ENCODE data around the gene ENPP7. TPM values are rescaled to one million over a fixed set of nuclear protein-coding genes. Genes with fewer than 3 reads are reported as not detected.
A peak's percentile ranks its signal among the peaks of the same experiment; 100 is the strongest.

Gene ENPP7
- 1 to 10 TPM; 2.4 to 6.0 (median 2.4) TPM for polyA plus RNA-seq (ENCODE audit: insufficient read length in 3 of 3)

GRCh38 chr17:79730769-79731483 is at the start of gene ENPP7:
TSS of gene ENPP7 (plus strand) at chr17:79730943. CDS start at chr17:79731140, 197 bp downstream.
- DNase-seq (ENCODE audit: low read depth in 3 of 3, low spot score in 2 of 3) = no peak

- no peak for DNase-seq (ENCODE audit: low read depth in 3 of 3, low spot score in 2 of 3)
These were observed 49.6 kb upstream of the ENPP7 start for GRCh38 chr17:79681101-79681621.

- DNase-seq (ENCODE audit: low read depth in 3 of 3, low spot score in 2 of 3) = no peak
These were observed 49.0 kb upstream of the ENPP7 start for GRCh38 chr17:79681628-79682261.

- DNase-seq (ENCODE audit: low read depth in 3 of 3, low spot score in 2 of 3) = no peak
These were observed 47.4 kb upstream of the ENPP7 start for GRCh38 chr17:79683365-79683764.

GRCh38 chr17:79684132-79684985 is 46.4 kb upstream of the ENPP7 start:
- DNase-seq (ENCODE audit: low read depth in 3 of 3, low spot score in 2 of 3) = no peak

- DNase-seq (ENCODE audit: low read depth in 3 of 3, low spot score in 2 of 3) = no peak
These were observed 45.6 kb upstream of the ENPP7 start for GRCh38 chr17:79685121-79685520.

- no peak for DNase-seq (ENCODE audit: low read depth in 3 of 3, low spot score in 2 of 3)
These were observed 44.3 kb upstream of the ENPP7 start for GRCh38 chr17:79686476-79686875.

- no peak for DNase-seq (ENCODE audit: low read depth in 3 of 3, low spot score in 2 of 3)
These were observed 40.3 kb upstream of the ENPP7 start for GRCh38 chr17:79690466-79690865.

- DNase-seq (ENCODE audit: low read depth in 3 of 3, low spot score in 2 of 3) = no peak
These were observed 39.5 kb upstream of the ENPP7 start for GRCh38 chr17:79690988-79691836.

- DNase-seq (ENCODE audit: low read depth in 3 of 3, low spot score in 2 of 3) = no peak
These were observed 38.8 kb upstream of the ENPP7 start for GRCh38 chr17:79691931-79692330.

- DNase-seq (ENCODE audit: low read depth in 3 of 3, low spot score in 2 of 3) = no peak
These were observed 37.3 kb upstream of the ENPP7 start for GRCh38 chr17:79693419-79693818.

GRCh38 chr17:79695293-79695790 is 35.4 kb upstream of the ENPP7 start:
- DNase-seq (ENCODE audit: low read depth in 3 of 3, low spot score in 2 of 3) = no peak

GRCh38 chr17:79695797-79696609 is 34.7 kb upstream of the ENPP7 start:
- DNase-seq (ENCODE audit: low read depth in 3 of 3, low spot score in 2 of 3) = peak in 1 of 3 donors; percentile 31

- no peak for DNase-seq (ENCODE audit: low read depth in 3 of 3, low spot score in 2 of 3)
These were observed 34.1 kb upstream of the ENPP7 start for GRCh38 chr17:79696610-79696982.

GRCh38 chr17:79698146-79698846 is 32.4 kb upstream of the ENPP7 start:
- DNase-seq (ENCODE audit: low read depth in 3 of 3, low spot score in 2 of 3) = no peak

GRCh38 chr17:79699386-79700036 is 31.2 kb upstream of the ENPP7 start:
- DNase-seq (ENCODE audit: low read depth in 3 of 3, low spot score in 2 of 3) = no peak

- DNase-seq (ENCODE audit: low read depth in 3 of 3, low spot score in 2 of 3) = no peak
These were observed 30.2 kb upstream of the ENPP7 start for GRCh38 chr17:79700592-79700991.

- DNase-seq (ENCODE audit: low read depth in 3 of 3, low spot score in 2 of 3) = no peak
These were observed 28.7 kb upstream of the ENPP7 start for GRCh38 chr17:79702034-79702433.

Measured in right renal cortex interstitium (tissue), 3 donors.